HepG2 (cell line): ENCODE data around the gene MTCH2. TPM values are rescaled to one million over a fixed set of nuclear protein-coding genes. Genes with fewer than 3 reads are reported as not detected.
A peak's percentile ranks its signal among the peaks of the same experiment; 100 is the strongest.

Experiments used
- ASH2L ChIP-seq: fragments of 300-600, 200-600 bp; sonication (generic); IDR thresholded peaks from 2 replicates; pipeline ENCODE4 v1.7.0; 2017; ENCODE audit warnings: low read depth, mild to moderate bottlenecking, moderate library complexity, mixed read lengths, low read length; ENCODE audit not compliant: insufficient read length
- BHLHE40 ChIP-seq: IDR thresholded peaks from 2 replicates; pipeline ENCODE4 v1.6.1; 2011; ENCODE audit warnings: low read length, improper control_type of control experiment
- KAT8 ChIP-seq: IDR thresholded peaks from 2 replicates; pipeline ENCODE4 v1.6.1; 2016; ENCODE audit warnings: missing genetic modification reagents, missing compliant biosample characterization
- NFE2 ChIP-seq: sonication (generic); formaldehyde crosslinking; IDR thresholded peaks from 2 replicates; pipeline ENCODE4 v1.4.0; 2020; ENCODE audit warnings: missing genetic modification reagents
- PBX3 ChIP-seq: sonication (generic); formaldehyde crosslinking; IDR thresholded peaks from 2 replicates; pipeline ENCODE4 v1.8.1; 2023; ENCODE audit warnings: missing genetic modification reagents, inconsistent platforms, borderline replicate concordance
- RFX3 ChIP-seq: IDR thresholded peaks from 2 replicates; pipeline ENCODE4 v1.6.1; 2016; ENCODE audit warnings: missing biosample characterization, missing genetic modification reagents
- TSC22D2 ChIP-seq: sonication (generic); formaldehyde crosslinking; IDR thresholded peaks from 2 replicates; pipeline ENCODE4 v1.5.1; 2020; ENCODE audit warnings: missing genetic modification reagents, mild to moderate bottlenecking, borderline replicate concordance
- ZNF232 ChIP-seq: sonication (generic); formaldehyde crosslinking; IDR thresholded peaks from 2 replicates; pipeline ENCODE4 v1.4.0; 2020; ENCODE audit warnings: missing genetic modification reagents, borderline replicate concordance
- ZNF280D ChIP-seq: sonication (generic); formaldehyde crosslinking; IDR thresholded peaks from 2 replicates; pipeline ENCODE4 v1.5.1; 2020; ENCODE audit warnings: mild to moderate bottlenecking, missing genetic modification reagents
- ZNF367 ChIP-seq: sonication (generic); formaldehyde crosslinking; IDR thresholded peaks from 2 replicates; pipeline ENCODE4 v1.4.0; 2020; ENCODE audit warnings: missing genetic modification reagents, borderline replicate concordance
- ZNF816 ChIP-seq: sonication (generic); formaldehyde crosslinking; IDR thresholded peaks from 2 replicates; pipeline ENCODE4 v1.8.0; 2022; ENCODE audit warnings: missing genetic modification reagents, mild to moderate bottlenecking, borderline replicate concordance
- polyA plus RNA-seq, 8 experiments: library from polyadenylated mRNA; depleted of rRNA in 3 of 8; stranded (reverse) in 7 of 8; unstranded in 1 of 8; fragments of >200 nt; fragmentation: Illumina TruSeq in 4 of 8; extraction: Trizol in 4 of 8; gene quantifications; 2 replicates each; pipeline versions ENCODE4 v1.2.1 to v1.2.3, GENCODE V29; 2011 to 2016; ENCODE audit warnings: low read depth in 4 of 8, missing spikeins in 1 of 8, mixed read lengths in 1 of 8; ENCODE audit not compliant: insufficient read depth in 1 of 8
- total RNA-seq, 5 experiments: library from RNA; depleted of rRNA; stranded (reverse); fragments of >200 nt; fragmentation: Illumina TruSeq; extraction: Trizol; gene quantifications; 2 replicates each; pipeline ENCODE4 v1.2.3, GENCODE V29; 2016; ENCODE audit warnings: low read depth in 1 of 5
- TF ChIP-seq, protein P1 (sequence below): sonication (generic); formaldehyde crosslinking; IDR thresholded peaks from 2 replicates; pipeline ENCODE4 v1.4.0; 2020; ENCODE audit warnings: mild to moderate bottlenecking, missing genetic modification reagents, borderline replicate concordance
- TF ChIP-seq, protein P2 (sequence below): sonication (generic); formaldehyde crosslinking; IDR thresholded peaks from 2 replicates; pipeline ENCODE4 v1.4.0; 2020; ENCODE audit warnings: mild to moderate bottlenecking, missing genetic modification reagents, borderline replicate concordance

Gene MTCH2
- total and polyA plus RNA-seq, 2 of the 13 experiments (the other 11 are each of a cell fraction or from before 2014, with no cell fraction given) = 112 to 272 TPM

DNA sequence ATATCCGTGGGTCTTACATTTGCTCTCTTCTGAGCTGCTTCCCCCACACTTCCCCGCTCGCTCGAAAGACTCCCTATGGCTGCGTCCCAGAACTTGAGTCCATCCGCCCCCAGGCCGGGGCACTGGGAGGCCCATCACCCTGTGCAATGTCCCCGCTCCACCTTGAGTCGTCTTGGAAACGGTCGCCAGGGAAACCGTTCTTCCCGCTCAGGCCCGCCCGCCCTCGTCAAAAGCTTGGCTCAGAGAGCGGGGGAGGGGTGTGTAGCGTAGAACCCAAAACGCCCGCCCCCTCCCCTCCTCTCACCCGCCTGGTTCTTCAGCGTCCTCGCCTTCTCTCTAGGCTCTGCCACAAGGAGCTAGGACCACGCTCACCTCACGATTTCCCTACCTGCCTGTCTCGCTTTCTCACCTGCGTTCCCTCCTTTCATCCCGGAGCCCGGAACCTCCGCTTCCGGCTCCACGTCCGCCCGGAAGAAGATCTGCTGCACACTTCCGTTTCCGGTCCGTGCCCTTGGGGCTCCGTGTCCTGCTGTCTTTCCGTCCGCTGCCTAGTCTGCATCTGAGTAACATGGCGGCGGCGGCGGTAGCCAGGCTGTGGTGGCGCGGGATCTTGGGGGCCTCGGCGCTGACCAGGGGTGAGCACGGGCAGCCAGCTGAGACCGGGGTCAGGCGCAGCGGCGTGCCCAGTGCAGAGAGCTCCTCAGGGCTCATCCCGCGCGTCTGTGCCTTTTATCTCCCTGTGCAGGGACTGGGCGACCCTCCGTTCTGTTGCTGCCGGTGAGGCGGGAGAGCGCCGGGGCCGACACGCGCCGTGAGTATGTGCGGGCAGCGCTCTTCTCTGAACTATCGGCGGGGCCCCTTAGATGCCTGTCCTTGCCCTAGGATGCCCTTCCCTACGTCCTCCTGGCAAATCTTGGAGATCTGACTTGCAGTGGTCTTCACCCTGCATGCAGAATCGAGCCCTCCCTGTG lies 63.5 kb downstream of the MTCH2 start, which contains the start of the genes KBTBD4 and NDUFS3 (continued):
- TF ChIP-seq KAT8 (CRISPR knock-in tag) (peak; percentile 99), NFE2 (CRISPR knock-in tag) (no peak), PBX3 (CRISPR knock-in tag) (no peak), BHLHE40 (0 out of 2 replicates have a peak, but pooled peaks have one; percentile 24), ZNF280D (CRISPR knock-in tag) (no peak), ZNF367 (CRISPR knock-in tag) (peak; percentile 63; the same call in 1 of the 2 replicates), ZNF232 (CRISPR knock-in tag) (peak; percentile 36; the same call in 1 of the 2 replicates), TSC22D2 (CRISPR knock-in tag) (peak; percentile 92; the same call in 1 of the 2 replicates), ZNF816 (no peak), RFX3 (CRISPR knock-in tag) (peak; percentile 88), ASH2L (peak; percentile 100)
- TF ChIP-seq, protein P1, sequence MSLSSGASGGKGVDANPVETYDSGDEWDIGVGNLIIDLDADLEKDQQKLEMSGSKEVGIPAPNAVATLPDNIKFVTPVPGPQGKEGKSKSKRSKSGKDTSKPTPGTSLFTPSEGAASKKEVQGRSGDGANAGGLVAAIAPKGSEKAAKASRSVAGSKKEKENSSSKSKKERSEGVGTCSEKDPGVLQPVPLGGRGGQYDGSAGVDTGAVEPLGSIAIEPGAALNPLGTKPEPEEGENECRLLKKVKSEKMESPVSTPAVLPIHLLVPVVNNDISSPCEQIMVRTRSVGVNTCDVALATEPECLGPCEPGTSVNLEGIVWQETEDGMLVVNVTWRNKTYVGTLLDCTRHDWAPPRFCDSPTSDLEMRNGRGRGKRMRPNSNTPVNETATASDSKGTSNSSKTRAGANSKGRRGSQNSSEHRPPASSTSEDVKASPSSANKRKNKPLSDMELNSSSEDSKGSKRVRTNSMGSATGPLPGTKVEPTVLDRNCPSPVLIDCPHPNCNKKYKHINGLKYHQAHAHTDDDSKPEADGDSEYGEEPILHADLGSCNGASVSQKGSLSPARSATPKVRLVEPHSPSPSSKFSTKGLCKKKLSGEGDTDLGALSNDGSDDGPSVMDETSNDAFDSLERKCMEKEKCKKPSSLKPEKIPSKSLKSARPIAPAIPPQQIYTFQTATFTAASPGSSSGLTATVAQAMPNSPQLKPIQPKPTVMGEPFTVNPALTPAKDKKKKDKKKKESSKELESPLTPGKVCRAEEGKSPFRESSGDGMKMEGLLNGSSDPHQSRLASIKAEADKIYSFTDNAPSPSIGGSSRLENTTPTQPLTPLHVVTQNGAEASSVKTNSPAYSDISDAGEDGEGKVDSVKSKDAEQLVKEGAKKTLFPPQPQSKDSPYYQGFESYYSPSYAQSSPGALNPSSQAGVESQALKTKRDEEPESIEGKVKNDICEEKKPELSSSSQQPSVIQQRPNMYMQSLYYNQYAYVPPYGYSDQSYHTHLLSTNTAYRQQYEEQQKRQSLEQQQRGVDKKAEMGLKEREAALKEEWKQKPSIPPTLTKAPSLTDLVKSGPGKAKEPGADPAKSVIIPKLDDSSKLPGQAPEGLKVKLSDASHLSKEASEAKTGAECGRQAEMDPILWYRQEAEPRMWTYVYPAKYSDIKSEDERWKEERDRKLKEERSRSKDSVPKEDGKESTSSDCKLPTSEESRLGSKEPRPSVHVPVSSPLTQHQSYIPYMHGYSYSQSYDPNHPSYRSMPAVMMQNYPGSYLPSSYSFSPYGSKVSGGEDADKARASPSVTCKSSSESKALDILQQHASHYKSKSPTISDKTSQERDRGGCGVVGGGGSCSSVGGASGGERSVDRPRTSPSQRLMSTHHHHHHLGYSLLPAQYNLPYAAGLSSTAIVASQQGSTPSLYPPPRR (CRISPR knock-in tag) = peak; percentile 57; the same call in 1 of the 2 replicates
- TF ChIP-seq, protein P2, sequence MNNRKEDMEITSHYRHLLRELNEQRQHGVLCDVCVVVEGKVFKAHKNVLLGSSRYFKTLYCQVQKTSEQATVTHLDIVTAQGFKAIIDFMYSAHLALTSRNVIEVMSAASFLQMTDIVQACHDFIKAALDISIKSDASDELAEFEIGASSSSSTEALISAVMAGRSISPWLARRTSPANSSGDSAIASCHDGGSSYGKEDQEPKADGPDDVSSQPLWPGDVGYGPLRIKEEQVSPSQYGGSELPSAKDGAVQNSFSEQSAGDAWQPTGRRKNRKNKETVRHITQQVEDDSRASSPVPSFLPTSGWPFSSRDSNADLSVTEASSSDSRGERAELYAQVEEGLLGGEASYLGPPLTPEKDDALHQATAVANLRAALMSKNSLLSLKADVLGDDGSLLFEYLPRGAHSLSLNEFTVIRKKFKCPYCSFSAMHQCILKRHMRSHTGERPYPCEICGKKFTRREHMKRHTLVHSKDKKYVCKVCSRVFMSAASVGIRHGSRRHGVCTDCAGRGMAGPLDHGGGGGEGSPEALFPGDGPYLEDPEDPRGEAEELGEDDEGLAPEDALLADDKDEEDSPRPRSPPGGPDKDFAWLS = no peak
